IPS DF 4.7 (cell line): ENCODE measurements around the gene DTWD1.
"Not testable (repeated sequence)": the region's sequence is repeated elsewhere in the genome, so short reads cannot be mapped to it uniquely, and the experiment has no call there.

Experiments used
- DNase-seq: peaks from one replicate; pipeline ENCODE4 v3.0.0-alpha.2; 2013; ENCODE audit warnings: low spot score; ENCODE audit errors: extremely low read depth

Gene DTWD1, protein sequence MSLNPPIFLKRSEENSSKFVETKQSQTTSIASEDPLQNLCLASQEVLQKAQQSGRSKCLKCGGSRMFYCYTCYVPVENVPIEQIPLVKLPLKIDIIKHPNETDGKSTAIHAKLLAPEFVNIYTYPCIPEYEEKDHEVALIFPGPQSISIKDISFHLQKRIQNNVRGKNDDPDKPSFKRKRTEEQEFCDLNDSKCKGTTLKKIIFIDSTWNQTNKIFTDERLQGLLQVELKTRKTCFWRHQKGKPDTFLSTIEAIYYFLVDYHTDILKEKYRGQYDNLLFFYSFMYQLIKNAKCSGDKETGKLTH

DNA sequence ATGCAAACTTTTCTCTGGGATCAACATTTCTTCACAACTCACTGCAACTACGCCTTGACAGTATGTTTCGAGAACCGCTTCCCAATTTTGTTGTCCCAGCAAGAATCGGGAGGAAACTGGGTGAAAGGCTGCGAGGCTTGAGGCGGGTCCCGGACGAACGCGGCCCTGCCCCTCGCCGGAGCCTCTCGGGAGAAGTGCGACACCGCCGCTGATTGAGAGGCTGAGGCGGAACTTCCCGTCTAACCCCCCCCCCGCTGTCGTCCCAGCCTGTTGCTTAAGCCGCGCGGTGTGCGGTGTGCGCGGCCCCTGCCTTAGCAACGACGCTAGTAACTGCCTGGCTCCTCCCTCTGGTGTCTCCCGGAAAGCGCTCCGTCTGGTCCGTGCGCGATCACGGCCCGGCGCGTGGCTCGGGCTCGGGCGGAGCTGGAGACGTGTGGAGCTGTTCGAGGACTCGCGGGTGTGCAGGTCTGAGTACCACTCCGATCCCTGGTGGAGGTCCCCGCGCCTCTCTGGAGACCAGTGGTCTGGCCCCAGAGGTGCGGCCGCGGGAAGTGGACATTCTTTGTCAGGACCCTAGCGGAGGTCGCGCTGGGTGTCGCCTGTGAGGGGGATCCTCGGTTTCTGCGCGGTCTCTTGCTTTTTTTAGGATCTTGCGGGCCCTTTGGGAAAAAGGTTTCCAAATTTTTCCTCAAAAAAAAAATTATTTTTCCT lies at the start of gene DTWD1, which contains the start of gene FAM227B:
Gene DTWD1, plus strand, starts transcription at position 391 of the 711 bp plus-strand sequence. CDS start 4,120 bp downstream, outside the sequence.
Gene FAM227B, minus strand, starts transcription at position 161 of the 711 bp plus-strand sequence. CDS start 5,647 bp downstream, outside the sequence.
- DNase-seq = peak; percentile 60

DNA sequence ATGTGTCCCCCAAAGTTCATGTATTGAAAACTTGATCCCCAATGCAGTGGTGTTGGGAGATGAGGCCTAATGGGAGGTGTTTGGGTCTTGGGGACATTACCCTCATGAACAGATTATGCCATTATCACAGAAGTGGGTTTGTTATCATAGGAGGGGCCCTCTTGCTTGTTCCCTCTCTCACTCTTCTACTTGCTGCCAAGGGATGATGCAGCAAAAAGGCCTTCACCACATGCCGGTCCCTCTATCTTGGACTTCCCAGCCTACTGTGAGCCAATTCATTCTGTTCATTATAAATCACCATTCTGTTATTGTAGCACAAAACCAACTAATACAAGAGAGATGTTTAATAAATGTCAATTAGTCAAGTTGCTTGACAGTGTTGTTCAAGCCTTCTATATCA lies 47.4 kb upstream of the DTWD1 start:
- no peak for DNase-seq

DNA sequence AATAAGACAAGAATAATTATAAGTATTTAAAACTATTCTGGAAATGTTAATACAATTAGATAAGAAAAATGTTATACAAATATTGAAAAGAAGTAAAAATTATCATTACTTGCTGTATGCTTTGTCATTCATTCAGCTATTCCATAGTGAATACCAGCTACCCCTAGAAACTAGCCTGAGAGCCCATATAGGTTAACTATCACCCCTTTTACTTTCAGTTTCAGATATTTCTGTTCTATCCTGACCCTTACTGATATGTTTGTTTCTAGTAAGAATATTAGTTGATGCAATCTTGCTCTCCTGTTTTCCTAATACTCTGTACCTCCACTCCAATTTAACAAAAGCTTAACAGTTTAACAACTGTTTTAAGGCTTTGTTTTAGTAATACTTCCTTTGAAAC lies 31.8 kb upstream of the DTWD1 start:
- no peak for DNase-seq

DNA sequence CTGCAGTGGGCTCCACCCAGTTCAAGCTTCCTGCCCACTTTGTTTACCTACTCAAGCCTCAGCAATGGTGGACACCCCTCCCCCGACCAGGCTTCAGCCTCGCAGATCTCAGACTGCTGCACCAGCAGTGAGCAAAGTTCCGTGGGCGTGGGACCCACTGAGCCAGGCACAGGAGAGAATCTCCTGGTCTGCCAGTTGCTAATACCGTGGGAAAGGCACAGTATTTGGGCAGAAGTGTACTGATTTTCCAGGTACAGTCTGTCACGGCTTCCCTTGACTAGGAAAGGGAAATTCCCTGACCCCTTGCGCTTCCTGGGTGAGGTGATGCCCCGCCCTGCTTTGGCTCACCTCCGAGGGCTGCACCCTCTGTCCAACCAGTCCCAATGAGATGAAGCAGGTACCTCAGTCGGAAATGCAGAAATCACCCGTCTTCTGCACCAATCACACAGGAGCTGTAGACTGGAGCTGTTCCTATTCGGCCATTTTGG lies 28.0 kb upstream of the DTWD1 start:
- DNase-seq = not testable (repeated sequence)

DNA sequence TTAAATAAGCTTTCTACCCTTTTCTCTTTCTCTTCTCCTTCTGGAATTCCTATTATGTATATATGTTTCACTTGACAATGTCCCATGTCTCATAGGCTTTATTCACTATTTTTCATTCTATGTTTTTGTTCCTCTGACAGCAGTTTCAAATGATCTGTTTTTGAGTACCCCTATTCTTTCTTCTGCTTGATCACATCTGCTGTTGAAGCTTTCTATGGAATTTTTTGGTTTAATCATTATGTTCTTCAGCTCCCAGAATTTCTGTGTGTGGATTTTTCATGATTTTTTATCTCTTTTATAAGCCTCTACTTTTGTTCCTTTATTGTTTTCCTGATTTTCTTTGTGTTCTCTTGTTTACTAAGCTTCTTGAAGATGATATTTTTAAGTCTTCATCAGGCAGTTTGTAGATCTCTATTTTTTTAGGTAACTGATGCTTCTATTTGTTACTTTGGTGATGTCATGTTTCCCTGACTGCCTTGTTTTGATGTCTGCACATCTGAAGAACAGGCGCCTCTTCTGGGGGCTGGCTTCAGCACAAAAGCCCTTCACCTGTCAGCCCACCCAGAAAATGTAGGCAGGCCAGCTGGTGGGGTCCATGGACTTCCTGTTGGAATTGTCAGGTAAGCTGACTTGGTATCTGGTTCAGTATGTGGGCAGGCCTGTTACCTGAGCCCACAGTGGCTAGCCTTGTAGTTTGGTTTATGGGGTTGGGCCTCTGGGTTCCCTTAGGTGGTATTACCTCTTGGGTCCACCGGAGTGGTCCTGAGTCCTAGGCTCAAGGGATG lies 16.0 kb upstream of the DTWD1 start:
- DNase-seq = no peak

DNA sequence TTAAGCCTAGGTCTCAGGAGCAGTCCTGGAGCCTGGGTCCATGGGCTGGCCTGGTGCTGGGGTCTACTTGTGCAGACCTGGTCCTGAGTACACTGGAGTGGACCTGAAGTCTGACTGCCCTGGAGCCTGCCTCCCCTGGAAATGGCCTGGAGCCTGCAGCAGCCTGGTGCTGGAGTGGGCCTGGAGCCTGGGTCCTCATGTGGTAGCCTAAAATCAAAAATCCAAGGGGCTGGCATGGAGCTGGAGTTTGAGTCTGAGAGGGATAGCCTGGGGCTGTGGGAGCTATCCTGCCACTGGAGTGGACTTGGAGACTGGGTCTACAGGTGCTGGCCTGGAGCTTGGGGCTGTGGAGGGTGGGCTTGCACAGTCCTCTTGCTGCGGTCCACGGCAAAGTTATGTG lies 15.3 kb upstream of the DTWD1 start:
- DNase-seq = no peak

DNA sequence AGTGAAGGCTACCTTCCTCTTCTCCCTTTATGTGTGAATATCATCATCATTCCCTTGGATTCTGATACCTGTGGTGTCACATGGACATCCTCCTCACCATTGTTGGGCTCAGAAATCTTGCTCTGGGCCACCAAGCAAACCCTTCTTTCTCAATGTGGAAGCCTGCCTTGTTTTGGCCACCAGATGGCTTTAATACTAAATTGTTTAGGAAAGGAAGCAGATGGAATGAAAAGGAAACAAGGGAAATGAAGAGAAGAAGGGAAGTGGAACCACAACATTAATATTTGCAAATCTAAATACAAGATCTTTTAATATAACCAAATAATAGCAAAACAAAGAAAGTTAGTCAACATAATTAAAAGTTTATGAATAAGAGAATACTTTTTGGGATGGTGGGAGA lies 14.3 kb upstream of the DTWD1 start:
- DNase-seq = no peak

DNA sequence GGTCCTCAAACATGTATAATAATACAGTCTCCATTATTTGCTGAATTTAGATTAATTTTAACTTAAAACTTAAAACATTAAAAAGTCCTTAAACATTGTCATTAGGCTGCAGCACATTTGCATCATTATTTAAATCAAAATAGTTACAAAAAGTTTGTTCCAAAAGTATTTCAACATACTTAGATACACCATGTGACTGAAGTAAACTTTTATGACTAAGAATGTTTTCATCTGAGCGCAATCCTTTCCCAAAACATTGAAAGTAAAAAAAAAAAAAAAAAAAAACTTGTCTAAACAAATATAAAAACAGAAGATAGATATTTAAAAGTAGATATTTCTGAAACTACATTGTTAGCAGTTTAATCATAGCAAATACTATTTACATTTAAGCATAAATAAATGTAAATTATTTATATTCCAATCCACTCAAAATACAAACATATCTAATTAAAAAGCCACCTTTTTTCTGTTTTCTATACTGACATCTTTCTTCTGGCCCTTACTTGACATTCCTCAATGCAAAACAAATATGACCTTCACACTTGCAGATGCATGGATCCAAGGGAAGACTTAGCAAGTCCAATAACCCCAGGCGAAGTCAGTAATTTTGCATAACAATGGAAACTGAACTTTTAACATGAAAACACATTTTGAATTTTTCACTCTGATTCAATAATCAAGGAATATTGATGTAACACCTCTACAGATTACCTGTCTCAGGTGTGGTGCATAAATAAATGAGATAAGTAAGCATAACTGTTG lies 10.5 kb upstream of the DTWD1 start:
- DNase-seq = no peak

DNA sequence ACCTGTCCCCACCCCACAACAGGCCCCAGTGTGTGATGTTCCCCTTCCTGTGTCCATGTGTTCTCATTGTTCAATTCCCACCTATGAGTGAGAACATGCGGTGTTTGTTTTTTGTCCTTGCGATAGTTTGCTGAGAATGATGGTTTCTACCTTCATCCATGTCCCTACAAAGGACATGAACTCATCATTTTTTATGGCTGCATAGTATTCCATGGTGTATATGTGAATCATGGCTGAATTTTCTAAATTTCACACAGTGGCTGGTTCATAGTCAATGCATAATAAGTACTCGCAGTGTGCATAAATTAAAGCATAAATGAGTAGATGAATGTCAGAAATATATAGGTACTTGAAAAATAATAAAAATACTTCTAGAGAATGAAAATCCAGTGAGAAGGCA lies 8.6 kb upstream of the DTWD1 start:
- DNase-seq = not testable (repeated sequence)

DNA sequence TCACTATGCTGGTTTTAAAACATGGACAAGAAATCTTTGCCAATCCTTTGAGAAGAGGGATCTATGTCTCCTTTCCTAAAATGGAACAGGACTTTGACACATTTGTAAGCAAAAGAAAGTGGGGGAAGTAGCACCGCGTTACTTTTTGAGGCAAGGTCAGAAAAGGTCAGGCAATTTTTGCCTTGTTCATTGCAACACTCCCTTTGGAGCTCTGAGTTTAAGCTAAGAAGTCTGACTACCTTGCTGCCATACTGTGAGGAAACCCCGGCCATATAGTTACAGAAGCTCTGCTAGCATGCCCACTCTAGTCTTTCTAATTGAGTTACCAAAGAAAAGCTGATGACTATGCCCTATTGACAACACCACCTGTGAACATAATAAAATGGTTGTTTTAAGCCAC lies 1.6 kb upstream of the DTWD1 start:
- no peak for DNase-seq

DNA sequence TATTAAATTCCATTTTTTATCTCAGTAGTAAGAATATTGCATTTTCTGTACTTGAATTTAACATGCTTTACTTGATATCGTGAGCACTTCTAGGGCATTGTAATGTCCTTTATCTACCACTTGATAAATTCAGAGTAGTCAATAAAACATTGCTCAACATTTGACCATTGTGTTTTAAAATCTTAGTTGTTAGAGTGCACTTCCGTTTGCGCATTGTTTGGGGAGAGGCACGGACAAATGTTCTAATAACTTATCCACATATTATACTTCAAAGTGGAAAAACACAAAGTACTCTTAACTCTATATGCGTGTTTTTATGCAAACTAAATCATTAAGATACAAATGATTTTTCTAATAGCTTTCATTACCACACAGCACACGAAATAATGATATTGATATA lies 649 bp upstream of the DTWD1 start:
- no peak for DNase-seq

DNA sequence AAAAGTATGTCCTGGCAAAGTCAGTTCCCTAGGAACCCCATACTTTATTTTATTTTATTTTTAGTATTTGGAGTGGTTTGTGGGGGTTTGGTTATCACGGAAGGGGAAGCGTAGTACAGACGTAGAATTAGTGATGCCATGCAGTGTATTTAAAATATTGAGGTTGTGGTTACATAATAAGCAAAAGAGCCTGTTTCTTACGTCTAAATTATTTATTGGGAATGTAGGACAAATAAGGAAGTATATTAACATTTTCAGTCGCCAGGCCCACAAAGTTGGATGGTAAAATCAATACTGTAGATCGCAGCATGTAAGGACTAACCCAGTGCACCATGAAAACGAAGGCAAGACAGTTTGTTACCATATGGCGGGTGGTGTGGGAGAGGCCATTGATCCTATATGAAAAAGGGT lies 558 bp downstream of the DTWD1 start:
- no peak for DNase-seq

DNA sequence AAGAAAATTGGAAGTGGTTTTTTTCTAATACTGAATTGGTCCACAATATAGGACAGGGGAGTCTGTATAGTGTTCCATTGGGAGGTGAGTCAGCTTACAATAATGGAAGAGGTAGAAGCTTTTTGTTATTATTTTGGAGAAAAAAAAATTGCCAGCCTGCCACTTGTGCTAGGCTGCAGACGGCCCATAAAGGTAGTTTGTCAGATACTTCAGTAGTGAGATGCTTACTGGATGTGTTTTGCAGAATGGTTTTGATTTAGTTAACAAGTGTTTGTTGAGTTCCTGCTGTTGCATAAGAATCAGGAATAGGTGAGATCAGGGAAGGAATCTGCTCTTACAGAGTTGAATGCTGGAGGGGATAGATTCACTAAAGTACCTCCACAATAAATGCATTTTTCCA lies 1.0 kb downstream of the DTWD1 start:
- DNase-seq = no peak

DNA sequence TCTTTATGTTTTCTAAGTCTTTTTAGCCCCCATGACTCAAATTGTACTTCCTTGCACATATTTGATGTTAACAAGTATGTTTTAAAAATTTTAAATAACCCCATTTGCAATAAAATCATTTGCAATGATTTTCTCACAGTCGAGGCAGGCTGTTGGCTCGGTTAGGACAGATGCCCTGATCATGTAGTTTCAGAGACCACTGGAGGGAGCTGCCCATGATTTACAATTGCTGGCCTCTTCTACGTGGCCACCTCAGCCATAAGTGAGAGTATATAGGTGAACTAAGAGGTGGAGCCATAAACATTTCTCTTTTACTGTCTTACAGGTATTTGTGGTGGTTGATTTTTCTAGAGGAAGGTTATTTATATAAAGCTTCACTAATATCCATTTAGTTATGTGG lies 1.7 kb downstream of the DTWD1 start:
- DNase-seq = no peak

DNA sequence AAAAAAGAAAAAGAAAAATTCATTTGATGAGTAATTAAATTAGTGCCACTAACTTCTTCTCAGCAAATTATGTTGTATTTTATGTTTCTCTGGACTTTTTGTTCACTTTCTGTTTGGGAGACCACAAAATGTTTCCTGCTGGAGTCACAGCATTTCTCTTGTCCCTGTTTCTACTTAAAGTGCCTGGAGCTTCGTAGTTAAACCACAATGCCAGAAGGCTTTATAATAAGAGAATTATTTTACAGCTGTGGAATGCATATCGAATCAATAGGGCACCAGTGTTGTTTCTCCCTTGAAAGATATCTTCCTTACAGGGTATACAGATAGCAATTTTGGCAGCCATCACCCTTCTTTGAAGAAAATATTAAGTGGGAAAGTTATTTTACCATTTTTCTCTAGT lies 3.2 kb downstream of the DTWD1 start:
- DNase-seq = no peak

DNA sequence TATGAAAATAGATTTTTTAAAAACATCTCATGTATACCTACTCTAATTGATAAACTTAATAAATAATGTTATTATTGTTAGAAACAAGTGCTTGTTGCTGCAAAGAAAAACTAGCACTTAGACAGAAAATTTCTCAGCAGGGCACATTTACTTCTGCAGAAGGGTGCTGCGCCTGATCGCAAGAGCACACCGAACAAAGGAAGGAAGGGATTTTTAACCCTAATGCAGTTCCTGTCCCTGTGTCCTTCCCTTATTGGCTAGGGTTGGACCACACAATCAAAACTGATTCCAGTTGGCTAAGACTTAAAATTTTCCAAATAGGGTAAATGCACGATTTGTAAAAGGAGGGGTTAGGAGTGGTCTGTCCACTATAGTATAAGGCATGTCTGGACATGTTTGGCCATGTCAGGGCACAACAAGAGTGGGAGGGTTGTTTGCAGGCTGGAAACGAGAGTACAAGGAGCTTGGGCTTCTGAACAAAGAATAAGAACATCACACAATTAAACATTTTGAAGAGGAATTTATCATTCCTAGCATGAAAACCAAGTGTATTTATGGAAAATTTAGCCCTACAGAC lies 4.7 kb downstream of the DTWD1 start:
- DNase-seq = no peak

DNA sequence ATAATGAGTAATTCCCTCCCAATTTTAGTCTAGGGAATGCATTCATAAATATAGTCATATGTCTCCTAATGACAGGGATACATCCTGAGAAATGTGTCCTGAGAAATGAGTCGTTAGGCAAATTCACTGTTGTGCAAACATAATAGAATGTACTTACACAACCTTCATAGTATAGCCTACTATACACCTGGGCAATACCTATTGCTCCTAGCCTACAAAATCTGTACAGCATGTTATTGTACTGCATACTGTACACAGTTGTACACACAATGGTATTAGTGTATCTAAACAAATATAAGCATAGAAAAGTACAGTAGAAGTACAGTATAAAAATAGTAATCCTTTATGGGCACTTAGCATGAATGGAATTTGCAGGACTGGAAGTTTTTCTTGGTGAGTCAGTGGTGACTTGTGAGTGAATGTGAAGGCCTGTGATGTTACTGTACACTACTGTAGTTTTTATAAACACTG lies 6.6 kb downstream of the DTWD1 start:
- no peak for DNase-seq

DNA sequence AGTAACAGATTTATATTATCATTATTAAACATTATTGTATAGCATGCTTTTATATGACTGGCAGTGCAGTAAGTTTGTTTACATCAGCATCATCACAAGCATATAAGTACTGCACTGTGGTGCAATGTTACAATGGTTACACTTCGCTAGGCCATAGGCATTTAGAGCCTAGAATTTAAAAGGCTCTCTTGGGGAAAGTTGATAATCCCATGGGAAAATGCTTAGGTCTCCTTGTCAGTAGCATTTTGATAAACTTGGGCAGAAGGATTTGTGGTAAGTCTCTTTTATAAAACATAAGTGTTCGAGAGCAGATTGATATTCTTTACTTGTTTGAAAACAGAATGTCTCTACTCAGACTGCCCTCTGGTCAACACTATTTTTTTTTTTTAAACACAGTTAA lies 7.5 kb downstream of the DTWD1 start:
- no peak for DNase-seq

DNA sequence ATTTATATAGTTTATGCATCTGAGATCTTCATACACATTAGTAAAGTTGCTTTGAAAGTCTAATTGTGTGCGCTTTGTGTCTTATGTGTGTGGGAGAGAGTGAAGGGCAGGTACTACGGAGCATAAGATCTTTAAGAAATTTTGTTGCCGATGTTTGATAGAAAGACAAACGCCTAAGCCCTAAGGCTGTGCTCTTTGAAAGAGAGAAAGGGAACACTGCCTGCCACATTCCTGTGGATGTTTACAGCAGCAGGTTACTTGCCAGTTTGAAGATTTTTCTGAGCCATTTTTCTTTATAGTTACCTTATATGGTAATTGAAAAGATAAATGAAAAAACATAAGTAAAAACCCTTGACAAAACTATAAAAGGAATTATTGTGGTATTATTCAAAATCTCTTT lies 17.0 kb downstream of the DTWD1 start:
- no peak for DNase-seq

DNA sequence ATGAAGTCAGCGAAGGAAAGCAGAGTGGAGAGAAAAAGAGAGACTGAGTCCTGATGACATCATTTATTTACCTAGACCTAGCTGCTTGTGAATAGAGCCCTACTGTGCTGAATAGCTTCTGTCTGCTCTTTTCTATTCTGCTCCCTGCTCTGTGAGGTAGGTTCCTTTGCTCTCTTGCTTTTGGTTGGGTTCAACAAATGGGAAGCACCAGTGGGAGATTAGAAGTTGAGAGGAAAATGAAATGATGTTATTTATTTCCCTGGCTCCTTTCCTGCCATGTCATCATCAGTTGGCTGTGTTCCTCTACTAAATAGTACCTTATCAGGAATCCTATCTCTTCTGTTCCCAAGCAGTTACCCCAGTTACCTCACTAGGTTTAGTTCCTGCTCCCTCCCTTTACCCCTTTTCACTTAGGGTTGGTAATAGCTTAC lies 23.5 kb downstream of the DTWD1 start:
- no peak for DNase-seq

DNA sequence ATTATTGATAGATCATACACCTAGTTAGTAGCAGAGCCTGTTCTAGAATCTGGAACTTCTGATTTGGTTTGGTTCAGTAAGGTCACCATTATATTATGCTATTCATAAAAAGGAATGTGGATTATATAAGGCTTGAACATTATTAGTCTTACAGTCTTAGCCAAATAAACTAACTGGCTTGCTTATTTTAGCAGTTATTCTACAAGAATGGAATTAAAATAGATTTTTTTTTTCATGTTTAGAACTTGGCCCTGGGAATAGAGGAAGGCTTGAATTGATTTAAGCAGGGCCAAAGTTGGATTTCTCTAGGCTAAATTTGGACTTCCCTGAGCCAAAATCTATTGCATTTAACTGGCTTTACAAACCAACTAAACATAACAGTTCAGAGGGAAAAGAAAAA lies 24.4 kb downstream of the DTWD1 start:
- no peak for DNase-seq
